ENCODE data around the gene HSD17B13.
"Not testable (repeated sequence)": the region's sequence is repeated elsewhere in the genome, so short reads cannot be mapped to it uniquely, and the experiment has no call there.

The HSD17B13 gene

GRCh38 chr4:87317527-87317926 is 5.2 kb downstream of the HSD17B13 start:
- TF ChIP-seq CTCF (IDR thresholded peaks at IDR 0.05; ENCODE audit: control insufficient read depth, insufficient read depth, low read depth, low read length, missing control alignments) = no peak
- no peak for DNase-seq (ENCODE audit: low read depth)
- H3K4me3 ChIP-seq (ENCODE audit: control insufficient read depth, low read depth, low read length) = no peak overlapping the region

- no peak overlapping the region for H3K4me3 ChIP-seq (ENCODE audit: control insufficient read depth, low read depth, low read length)
- DNase-seq (ENCODE audit: low read depth) = no peak
- TF ChIP-seq CTCF (IDR thresholded peaks at IDR 0.05; ENCODE audit: control insufficient read depth, insufficient read depth, low read depth, low read length, missing control alignments) = no peak
Observed at GRCh38 chr4:87316961-87317360, 5.7 kb downstream of the HSD17B13 start.

GRCh38 chr4:87315000-87315399 is 7.7 kb downstream of the HSD17B13 start:
- not testable (repeated sequence) for DNase-seq (ENCODE audit: low read depth); H3K4me3 ChIP-seq (ENCODE audit: control insufficient read depth, low read depth, low read length)

- DNase-seq (ENCODE audit: low read depth) = no peak
- no peak for TF ChIP-seq CTCF (IDR thresholded peaks at IDR 0.05; ENCODE audit: control insufficient read depth, insufficient read depth, low read depth, low read length, missing control alignments)
Observed at GRCh38 chr4:87313756-87314155, 8.9 kb downstream of the HSD17B13 start.

GRCh38 chr4:87311684-87312083 is 11.0 kb downstream of the HSD17B13 start:
- no peak for DNase-seq (ENCODE audit: low read depth)
- no peak for TF ChIP-seq CTCF (IDR thresholded peaks at IDR 0.05; ENCODE audit: control insufficient read depth, insufficient read depth, low read depth, low read length, missing control alignments)

More at GRCh38 chr4:87313756-87314155, 8.9 kb downstream of the HSD17B13 start:
- H3K4me3 ChIP-seq (ENCODE audit: control insufficient read depth, low read depth, low read length) = no peak overlapping the region

GRCh38 chr4:87310691-87311335 is 11.9 kb downstream of the HSD17B13 start:
- DNase-seq (ENCODE audit: low read depth) = no peak
- TF ChIP-seq CTCF (IDR thresholded peaks at IDR 0.05; ENCODE audit: control insufficient read depth, insufficient read depth, low read depth, low read length, missing control alignments) = no peak
- no peak overlapping the region for H3K4me3 ChIP-seq (ENCODE audit: control insufficient read depth, low read depth, low read length)

More at GRCh38 chr4:87311684-87312083, 11.0 kb downstream of the HSD17B13 start:
- H3K4me3 ChIP-seq (ENCODE audit: control insufficient read depth, low read depth, low read length) = no peak overlapping the region

- no peak for TF ChIP-seq CTCF (IDR thresholded peaks at IDR 0.05; ENCODE audit: control insufficient read depth, insufficient read depth, low read depth, low read length, missing control alignments)
- no peak overlapping the region for H3K4me3 ChIP-seq (ENCODE audit: control insufficient read depth, low read depth, low read length)
- peak; percentile 24 for DNase-seq (ENCODE audit: low read depth)
Observed at GRCh38 chr4:87309625-87310024, 13.1 kb downstream of the HSD17B13 start.

Measured in AG09309 (cell line).